GM12801 (cell line): ENCODE results near the gene PKD1.

Experiments used
- CTCF ChIP-seq: IDR thresholded peaks from one replicate; pipeline ENCODE4 v1.5.1; 2011; ENCODE audit warnings: control low read depth; ENCODE audit not compliant: insufficient read length; ENCODE audit errors: extremely low read depth

Gene PKD1

DNA sequence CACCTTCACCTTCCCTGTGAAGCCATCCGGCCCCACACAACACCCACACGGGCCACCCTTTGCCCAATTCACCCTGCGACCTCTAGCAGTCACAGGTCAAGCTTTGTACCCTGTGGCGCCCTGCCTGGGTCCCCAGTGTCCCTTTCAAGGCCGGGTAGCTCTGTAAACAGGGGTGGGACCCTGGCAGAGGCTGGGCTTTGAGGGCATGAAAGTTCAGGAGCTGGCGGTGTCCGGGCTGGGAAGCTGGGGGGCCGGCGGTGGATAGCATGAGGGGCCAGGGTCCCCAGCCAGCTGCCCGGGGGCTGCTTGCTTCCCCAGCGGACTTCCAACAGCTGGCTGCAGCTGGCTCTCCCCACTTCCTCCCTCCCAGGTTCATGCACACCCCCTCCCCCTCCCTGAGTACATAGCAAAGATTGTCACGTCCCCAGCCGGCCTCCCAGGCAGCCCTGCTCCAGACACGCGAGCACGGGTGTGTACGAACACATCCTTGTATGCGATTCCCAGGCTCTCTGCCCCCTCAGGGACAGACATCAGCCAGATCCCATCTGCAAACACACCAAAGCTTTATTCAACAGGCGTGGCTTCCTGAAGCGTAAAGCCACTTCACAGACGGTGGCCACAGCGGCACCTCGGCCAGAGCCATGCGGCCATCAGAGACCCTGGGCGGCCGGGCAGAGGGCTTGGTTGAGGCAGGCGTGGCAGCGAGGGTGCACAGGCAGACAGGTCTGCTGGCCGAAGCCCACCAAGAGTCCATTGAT lies 96.2 kb downstream of the PKD1 start:
- no peak for TF ChIP-seq CTCF
